GM18907 (cell line): ENCODE measurements around the gene FGD3.
A peak's percentile ranks its signal among the peaks of the same experiment; 100 is the strongest.
"Not testable (repeated sequence)": the region's sequence is repeated elsewhere in the genome, so short reads cannot be mapped to it uniquely, and the experiment has no call there.

Source experiments
- ATAC-seq: cut with Tn5 transposase; IDR thresholded peaks from one replicate; pipeline ENCODE4 v1.9.1; 2021; ENCODE audit warnings: mild to moderate bottlenecking, moderate library complexity; ENCODE audit not compliant: unreplicated experiment

FGD3 gene

GRCh38 chr9:92974761-92975755, 27.7 kb downstream of the FGD3 start:
- no peak for ATAC-seq

DNA sequence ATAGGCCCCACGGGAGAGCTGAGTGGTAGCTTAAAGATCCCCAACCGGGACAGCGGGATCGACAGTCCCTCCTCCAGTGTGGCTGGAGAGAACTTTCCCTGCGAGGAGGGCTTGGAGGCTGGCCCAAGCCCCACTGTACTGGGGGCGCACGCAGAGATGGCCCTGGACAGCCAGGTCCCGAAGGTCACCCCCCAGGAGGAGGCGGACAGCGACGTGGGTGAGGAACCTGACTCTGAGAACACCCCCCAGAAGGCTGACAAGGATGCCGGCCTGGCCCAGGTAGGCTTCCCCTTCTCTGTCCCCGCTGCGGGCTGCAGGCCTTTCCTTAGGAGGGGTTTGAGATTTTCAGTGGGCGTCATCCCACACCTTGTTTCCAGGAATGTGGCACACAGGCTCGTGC, 29.1 kb downstream of the FGD3 start:
- ATAC-seq, result no peak

GRCh38 chr9:92977279-92977678, 30.0 kb downstream of the FGD3 start:
- ATAC-seq, result no peak

DNA sequence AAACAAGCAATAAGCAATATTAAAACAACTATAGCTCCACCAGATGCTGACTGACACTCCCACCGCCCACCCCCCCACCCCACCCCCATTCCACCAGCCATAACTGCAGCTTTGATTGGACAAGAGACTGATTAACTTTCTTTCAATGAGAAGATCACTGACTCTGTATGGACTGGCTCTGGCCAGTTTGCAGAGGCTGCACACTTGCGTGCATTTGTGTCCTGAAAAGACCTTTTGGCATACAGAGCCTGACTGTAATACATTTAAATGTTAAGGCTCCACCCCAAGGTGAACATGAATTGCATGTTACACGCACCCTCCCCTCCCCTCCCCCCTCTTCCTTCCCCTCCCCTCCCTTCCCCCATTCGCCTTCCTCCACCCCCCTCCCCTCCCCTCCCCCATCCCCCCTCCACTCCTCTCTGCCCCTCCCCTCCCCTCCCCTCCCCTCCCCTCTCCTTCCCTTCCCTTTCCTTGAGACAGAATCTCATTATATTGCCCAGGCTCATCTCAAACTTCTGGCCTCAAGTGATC, 31.1 kb downstream of the FGD3 start:
- no peak for ATAC-seq

DNA sequence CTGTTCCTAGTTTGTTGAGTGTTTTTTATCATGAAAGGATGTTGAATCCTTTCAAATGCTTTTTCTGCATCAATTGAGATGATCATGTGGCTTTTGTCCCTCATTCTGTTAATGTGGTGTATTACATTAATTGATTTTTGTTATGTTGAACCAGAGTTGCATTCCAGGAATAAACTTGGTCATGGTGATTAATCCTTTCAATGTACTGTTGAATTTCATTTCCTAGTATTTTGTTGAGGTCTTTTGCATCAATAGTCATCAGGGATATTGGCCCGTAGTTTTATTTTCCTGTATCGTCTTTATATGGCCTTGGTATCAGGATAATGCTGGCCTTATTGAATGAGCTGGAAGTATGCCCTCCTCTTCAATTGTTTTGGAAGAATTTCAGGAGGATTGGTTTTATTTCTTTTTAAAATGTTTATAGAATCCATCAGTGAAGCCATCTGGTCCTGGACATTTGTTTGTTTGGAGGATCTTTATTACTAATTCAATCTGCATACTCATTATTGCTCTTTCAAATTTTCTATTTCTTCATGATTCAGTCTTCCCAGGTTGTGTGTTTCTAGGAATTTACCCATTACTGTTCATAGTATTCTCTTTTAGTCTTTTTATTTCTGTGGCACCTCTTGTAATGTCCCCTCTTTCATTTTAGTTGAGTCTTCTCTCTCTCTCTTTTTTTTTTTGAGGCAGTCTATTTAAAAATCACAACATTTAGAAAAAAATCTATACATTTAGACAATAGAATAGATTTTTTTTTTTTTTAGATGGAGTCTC, 32.1 kb downstream of the FGD3 start:
- no peak for ATAC-seq

DNA sequence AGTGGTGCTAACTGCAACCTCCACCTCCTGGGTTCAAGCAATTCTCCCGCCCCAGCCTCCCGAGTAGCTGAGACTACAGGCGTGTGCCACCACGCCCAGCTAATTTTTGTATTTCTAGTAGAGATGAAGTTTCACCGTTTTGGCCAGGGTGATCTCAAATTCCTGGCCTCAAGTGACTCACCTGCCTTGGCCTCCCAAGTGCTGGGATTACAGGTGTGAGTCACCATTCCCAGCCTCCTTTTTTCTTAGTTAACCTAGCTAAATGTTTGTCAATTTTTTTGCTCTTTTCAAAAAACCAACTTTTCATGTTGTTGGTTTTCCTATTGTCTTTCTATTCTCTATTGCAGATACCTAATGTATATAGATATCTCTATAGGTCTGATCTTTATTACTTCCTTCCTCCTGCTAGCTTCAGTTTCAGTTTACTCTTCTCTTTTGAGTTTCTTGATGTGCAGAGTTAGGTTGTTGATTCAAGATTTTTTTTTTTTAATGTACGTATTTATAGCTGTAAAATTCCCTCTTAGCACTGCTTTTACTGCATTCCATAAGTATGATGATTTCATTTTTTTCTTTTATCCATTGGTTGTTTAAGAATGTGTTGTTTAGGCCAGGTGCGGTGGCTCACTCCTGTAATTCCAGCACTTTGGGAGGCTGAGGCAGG, 32.9 kb downstream of the FGD3 start:
- ATAC-seq, result no peak

DNA sequence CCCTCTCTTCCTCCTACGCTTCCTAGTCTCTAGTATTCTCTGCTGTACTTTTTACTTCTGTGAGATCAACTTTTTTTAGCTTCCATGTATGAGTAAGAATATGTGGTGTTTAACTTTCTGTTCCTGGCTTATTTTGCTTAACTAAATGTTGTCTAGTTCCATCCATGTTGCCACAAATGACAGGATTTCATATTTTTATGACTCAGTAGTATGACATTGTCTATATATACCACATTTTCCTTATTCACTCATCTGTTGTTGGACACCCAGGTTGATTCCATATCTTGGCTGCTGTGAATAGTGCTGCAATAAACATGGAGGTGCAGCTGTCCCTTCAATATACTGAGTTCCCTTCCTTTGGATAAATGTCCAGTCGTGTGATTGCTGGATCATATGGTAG, 34.8 kb downstream of the FGD3 start:
- no peak for ATAC-seq

DNA sequence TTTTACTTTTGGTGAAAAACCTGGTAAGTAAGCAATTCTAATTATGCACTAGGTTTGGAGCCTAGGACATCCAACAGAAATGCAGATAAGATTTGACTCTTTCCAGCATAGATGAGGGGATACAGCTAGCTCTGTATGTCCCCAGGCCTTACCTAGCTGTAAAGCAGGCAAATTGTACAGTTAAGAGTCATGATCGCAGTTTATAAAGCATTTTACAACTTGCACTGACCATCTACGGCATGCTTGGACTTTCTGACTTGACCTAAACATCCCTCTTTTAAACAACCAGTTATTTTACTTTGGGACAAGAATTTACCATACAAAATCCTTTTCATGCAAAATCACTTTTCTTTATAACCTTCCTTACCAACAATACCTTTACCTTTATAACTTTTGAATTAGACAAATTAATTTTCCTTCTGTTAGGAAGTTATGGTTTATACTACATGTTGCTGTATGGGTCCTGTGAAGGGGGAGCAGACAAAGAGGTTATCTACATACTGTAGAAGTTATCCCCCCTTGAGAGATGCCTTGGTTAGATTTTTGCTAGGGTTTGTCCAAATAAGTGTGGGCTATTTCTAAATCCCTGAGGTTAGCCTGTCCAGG, 36.8 kb downstream of the FGD3 start:
- ATAC-seq, result no peak

DNA sequence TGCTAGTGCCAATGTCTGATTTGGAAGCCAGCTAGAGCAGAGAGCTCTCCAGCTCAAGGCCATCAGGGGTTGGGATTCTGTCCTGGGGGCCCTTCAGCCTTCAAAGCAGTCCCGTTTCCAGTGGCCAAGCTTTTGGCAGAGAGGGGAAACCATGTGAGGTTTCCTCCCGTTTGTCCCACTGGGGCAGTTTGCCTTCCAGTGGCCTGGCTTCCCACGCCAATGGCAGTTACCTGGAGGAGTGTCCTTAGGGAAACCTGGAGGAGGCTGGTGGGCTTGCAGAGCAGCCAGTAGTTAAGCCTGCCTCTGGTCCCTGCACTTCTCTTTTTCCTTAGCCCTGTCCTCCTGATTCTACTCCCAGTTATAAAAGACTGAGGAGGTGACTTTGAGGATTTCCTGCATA, 37.7 kb downstream of the FGD3 start:
- no peak for ATAC-seq

GRCh38 chr9:92986176-92987119, 39.1 kb downstream of the FGD3 start:
- ATAC-seq, result no peak

DNA sequence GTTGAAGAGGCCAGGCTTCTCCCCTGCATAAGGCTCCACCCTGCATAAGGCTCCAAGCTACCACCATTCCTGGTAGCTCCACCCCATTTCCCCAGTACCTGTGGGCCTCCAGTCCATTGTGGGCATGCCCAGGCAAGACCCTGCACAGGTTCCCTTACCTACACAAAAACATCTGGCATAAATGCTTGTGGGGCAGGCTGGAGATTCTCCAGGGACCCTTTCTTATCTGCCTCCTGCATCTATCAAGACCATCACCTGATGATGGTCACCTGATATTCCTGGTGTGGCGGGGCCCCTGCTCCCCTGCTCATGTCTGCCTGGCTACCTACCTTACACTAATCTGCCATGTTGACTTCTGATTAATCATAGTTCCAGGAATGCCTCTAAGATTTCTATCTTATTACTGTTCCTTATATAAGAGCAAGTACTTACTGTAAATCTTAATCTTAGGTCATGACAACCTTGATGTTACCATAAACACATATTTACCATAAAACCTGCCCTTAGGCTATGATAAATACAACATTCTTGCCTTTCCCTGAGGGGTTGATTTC, 41.0 kb downstream of the FGD3 start:
- no peak for ATAC-seq

GRCh38 chr9:92989561-92989960, 42.2 kb downstream of the FGD3 start:
- ATAC-seq, result no peak

DNA sequence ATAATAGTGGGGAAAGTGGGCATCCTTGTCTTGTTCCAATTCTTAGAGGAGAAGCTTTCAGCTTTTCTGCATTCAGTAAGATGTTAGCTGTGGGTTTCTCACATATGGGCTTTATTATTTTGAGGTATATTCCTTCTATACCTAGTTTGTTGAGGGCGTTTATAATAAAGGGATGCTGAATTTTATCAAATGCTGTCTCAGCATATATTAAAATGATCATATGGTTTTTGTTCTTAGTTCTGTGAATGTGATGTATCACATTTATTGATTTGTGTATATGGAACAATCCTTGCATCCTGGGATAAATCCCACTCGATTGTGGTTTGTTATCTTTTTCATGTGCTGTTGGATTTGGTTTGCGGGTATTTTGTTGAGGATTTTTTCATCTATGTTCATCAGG, 43.1 kb downstream of the FGD3 start:
- no peak for ATAC-seq

DNA sequence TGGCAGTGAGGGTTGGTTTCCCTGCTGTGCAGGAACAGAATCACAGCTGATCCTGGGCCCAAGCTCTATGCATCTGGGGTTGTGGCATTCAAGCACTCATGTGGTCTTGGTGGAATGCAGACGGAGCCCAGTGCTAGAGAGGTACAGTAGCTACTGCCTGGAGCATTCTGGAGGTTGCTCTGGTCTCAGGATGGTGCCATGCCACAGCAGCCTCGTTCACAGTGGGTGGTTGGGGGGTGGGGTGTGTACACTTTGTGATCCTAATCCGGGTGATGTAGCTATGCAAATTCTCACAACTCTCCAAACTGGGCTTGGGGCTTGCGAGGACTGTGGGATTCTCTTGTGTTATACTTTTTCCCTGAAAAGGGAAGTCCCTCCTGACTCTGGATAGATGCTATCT, 45.2 kb downstream of the FGD3 start:
- no peak for ATAC-seq

- ATAC-seq, result not testable (repeated sequence)
These were observed 51.5 kb downstream of the FGD3 start for GRCh38 chr9:92998871-92999270.

GRCh38 chr9:93001031-93001430, 53.7 kb downstream of the FGD3 start:
- no peak for ATAC-seq

DNA sequence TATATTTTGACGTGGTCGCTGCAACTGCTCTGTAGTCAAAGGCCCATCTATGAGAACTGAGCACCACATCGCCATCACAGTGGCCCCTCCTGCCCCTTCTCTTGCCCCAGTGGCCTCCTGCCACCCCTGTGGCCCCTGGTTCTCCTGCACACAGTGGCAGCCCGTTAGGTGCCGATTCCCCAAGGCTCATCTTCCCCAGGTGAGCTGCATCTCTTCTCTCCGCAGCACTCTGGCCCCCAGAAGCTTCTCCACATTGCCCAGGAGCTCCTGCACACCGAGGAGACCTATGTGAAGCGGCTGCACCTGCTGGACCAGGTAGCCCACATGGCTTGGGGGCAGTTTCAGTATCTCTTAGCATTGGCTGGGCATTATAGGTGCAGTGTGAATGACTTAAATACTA, 55.4 kb downstream of the FGD3 start:
- ATAC-seq, result no peak

- ATAC-seq, result peak; percentile 55
These were observed 56.5 kb downstream of the FGD3 start for GRCh38 chr9:93003552-93004407.
